Activated CD4-positive, CD25-positive, alpha-beta regulatory T cell treated with anti-CD3 and anti-CD28 coated beads, Interleukin-2, amount 50 U/mL, for 16 hours (primary cell): ENCODE data around the gene PITX2.

ENCODE experiments used
- DNase-seq: peaks from one replicate; pipeline ENCODE4 v3.0.0-alpha.2; 2020; ENCODE audit warnings: low read depth, low spot score

PITX2 gene

GRCh38 chr4:110622841-110623717 lies at the start of gene PITX2:
Gene PITX2 (minus strand): TSS chr4:110623077. CDS start chr4:110622460, 617 bp downstream.
- no peak for DNase-seq

GRCh38 chr4:110671679-110672078 lies 48.8 kb upstream of the PITX2 start:
- DNase-seq = no peak

- no peak for DNase-seq
These were observed 46.8 kb upstream of the PITX2 start for GRCh38 chr4:110669663-110670062.

GRCh38 chr4:110668463-110669235 lies 45.8 kb upstream of the PITX2 start:
- DNase-seq = no peak

- DNase-seq = no peak
These were observed 44.8 kb upstream of the PITX2 start for GRCh38 chr4:110667670-110668069.

- DNase-seq = no peak
These were observed 43.2 kb upstream of the PITX2 start for GRCh38 chr4:110666030-110666429.

- DNase-seq = no peak
These were observed 41.0 kb upstream of the PITX2 start for GRCh38 chr4:110663738-110664444.

GRCh38 chr4:110663206-110663605 lies 40.3 kb upstream of the PITX2 start:
- DNase-seq = no peak

GRCh38 chr4:110660755-110661154 lies 37.9 kb upstream of the PITX2 start:
- no peak for DNase-seq

GRCh38 chr4:110654254-110654635 lies 31.4 kb upstream of the PITX2 start:
- DNase-seq = no peak

GRCh38 chr4:110653321-110654253 lies 30.7 kb upstream of the PITX2 start:
- no peak for DNase-seq

- DNase-seq = no peak
These were observed 21.1 kb upstream of the PITX2 start for GRCh38 chr4:110644008-110644407.

GRCh38 chr4:110643096-110643495 lies 20.2 kb upstream of the PITX2 start:
- DNase-seq = no peak

- no peak for DNase-seq
These were observed 18.3 kb upstream of the PITX2 start for GRCh38 chr4:110641218-110641617.

- DNase-seq = no peak
These were observed 17.7 kb upstream of the PITX2 start for GRCh38 chr4:110640576-110640975.

- no peak for DNase-seq
These were observed 16.6 kb upstream of the PITX2 start for GRCh38 chr4:110639207-110640090.

GRCh38 chr4:110638089-110638746 lies 15.3 kb upstream of the PITX2 start:
- DNase-seq = no peak

- DNase-seq = no peak
These were observed 14.7 kb upstream of the PITX2 start for GRCh38 chr4:110637408-110638088.
